Adrenal gland (tissue), 5 donors: Measurements from ENCODE around the gene HAUS1.

Experiments used
- CTCF ChIP-seq, 6 experiments: fragments of 450-650 bp in 4 of 6; fragments of 200-600 bp in 2 of 6; sonication (generic) in 1 of 6; IDR thresholded peaks; 1 replicate in 5 of 6; 2 replicates in 1 of 6; pipeline versions ENCODE4 v1.5.1 to v1.8.0; 2016 to 2021; ENCODE audit warnings: antibody characterized with exemption in 6 of 6, mild to moderate bottlenecking in 2 of 6, moderate library complexity in 1 of 6
- POLR2A ChIP-seq, 2 donors: fragments of 450-650 bp; IDR thresholded peaks; one replicate each; pipeline ENCODE4 v1.6.1; 2017; ENCODE audit warnings: antibody characterized with exemption in 2 of 2, mild to moderate bottlenecking in 2 of 2, moderate library complexity in 1 of 2
- donor health status: DM: no; HTN: no; CAD: no.

- TF ChIP-seq POLR2A (IDR thresholded peaks at IDR 0.05): no peak
- TF ChIP-seq CTCF (IDR thresholded peaks at IDR 0.05): no peak
Measured at GRCh38 chr18:46167971-46168370, 63.8 kb downstream of the HAUS1 start.
